ENCODE measurements around the gene TAF12. TPM values are rescaled to one million over a fixed set of nuclear protein-coding genes. Genes with fewer than 3 reads are reported as not detected.

The TAF12 gene
- total RNA-seq, 1 experiment from 2014 or later, result 28.4 TPM

DNA sequence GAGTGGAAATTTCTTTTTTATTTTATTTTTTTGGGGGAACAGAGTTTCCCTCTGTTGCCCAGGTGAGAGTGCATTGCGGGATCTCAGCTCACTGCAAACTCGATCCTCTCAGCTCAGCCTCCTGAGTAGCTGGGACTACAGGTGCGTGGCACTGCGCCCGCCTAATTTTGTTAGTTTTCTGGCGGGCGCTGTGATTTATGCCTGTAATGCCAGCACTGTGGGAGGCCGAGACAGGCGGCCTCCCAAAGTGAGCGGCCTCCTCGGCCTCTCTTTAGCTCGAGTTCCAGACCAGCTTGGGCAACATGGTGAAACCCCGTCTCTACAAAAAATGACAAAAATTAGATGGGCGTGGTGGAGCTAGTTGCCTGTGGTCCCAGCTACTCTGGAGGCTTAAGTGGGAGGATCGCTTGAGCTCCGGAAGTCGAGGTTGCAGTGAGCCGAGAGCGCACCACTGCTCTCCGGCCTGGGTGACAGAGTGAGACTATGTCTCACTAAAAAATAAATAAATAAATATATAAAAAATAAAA, 28.4 kb upstream of the TAF12 start:
- POLR2A ChIA-PET (ENCODE audit: unreplicated experiment), result no interaction called here
- Histone ChIP-seq H3K4me2 (no peak overlapping the region), H3K36me3 (ENCODE audit: low read depth) (no peaks in the 10 kb centered on the region), H3K4me1 (replicated peaks; ENCODE audit: insufficient read depth) (0 out of 2 replicates have a peak, but pooled peaks cover 2% of the 10 kb centered on the region), H3K79me2 (ENCODE audit: low read depth) (peaks cover 15% of the 10 kb centered on the region), H3K9me2 (ENCODE audit: insufficient read depth) (no peaks in the 10 kb centered on the region), H3F3A (ENCODE audit: insufficient read depth, low read depth) (peaks cover 16% of the 10 kb centered on the region), H4K20me1 (ENCODE audit: insufficient read depth) (no peaks in the 10 kb centered on the region), H3K9me3 (ENCODE audit: insufficient read depth, low read depth) (no peaks in the 10 kb centered on the region), H3K27me3 (ENCODE audit: insufficient read depth, low read depth) (no peaks in the 10 kb centered on the region), H3K27ac (no peak overlapping the region), H2AFZ (no peak overlapping the region), H3K4me3 (no peak overlapping the region)
- CTCF ChIA-PET, result no interaction called here
- no peak for DNase-seq
- no TSS peak for BruUV-seq (replicated peaks)
- intact Hi-C loops (cut with micrococcal nuclease; ENCODE audit: unreplicated experiment), result loop anchor here (2.0 kb wide), 1 partner anchor 59 kb away; no protein-coding TSS in a partner anchor
- TF ChIP-seq, protein P1, sequence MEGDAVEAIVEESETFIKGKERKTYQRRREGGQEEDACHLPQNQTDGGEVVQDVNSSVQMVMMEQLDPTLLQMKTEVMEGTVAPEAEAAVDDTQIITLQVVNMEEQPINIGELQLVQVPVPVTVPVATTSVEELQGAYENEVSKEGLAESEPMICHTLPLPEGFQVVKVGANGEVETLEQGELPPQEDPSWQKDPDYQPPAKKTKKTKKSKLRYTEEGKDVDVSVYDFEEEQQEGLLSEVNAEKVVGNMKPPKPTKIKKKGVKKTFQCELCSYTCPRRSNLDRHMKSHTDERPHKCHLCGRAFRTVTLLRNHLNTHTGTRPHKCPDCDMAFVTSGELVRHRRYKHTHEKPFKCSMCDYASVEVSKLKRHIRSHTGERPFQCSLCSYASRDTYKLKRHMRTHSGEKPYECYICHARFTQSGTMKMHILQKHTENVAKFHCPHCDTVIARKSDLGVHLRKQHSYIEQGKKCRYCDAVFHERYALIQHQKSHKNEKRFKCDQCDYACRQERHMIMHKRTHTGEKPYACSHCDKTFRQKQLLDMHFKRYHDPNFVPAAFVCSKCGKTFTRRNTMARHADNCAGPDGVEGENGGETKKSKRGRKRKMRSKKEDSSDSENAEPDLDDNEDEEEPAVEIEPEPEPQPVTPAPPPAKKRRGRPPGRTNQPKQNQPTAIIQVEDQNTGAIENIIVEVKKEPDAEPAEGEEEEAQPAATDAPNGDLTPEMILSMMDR (conservative IDR thresholded peaks at IDR 0.05), result no peak
- TF ChIP-seq EZH2 (IDR thresholded peaks at IDR 0.05; ENCODE audit: low read depth), result no peak

- Histone ChIP-seq H3K27me3 (ENCODE audit: insufficient read depth, low read depth) (no peaks in the 10 kb centered on the region), H3K9me3 (ENCODE audit: insufficient read depth, low read depth) (no peaks in the 10 kb centered on the region), H3K9me2 (ENCODE audit: insufficient read depth) (no peaks in the 10 kb centered on the region), H3K4me3 (peak overlapping the region; percentile 80), H2AFZ (peak overlapping the region; percentile 79), H3K4me2 (peak overlapping the region; percentile 79), H3F3A (ENCODE audit: insufficient read depth, low read depth) (peaks cover 16% of the 10 kb centered on the region), H3K79me2 (ENCODE audit: low read depth) (peaks cover 15% of the 10 kb centered on the region), H4K20me1 (ENCODE audit: insufficient read depth) (no peaks in the 10 kb centered on the region), H3K27ac (peak overlapping the region; percentile 75), H3K36me3 (ENCODE audit: low read depth) (no peaks in the 10 kb centered on the region), H3K4me1 (replicated peaks; ENCODE audit: insufficient read depth) (no peaks in the 10 kb centered on the region)
- POLR2A ChIA-PET (ENCODE audit: unreplicated experiment), result interaction anchor here (0.5 to 0.8 kb wide), 3 partner anchors 26 to 1179 kb away, joined by 3 to 8 read pairs (median 5); partner anchors contain the start of gene TAF12
- BruUV-seq (replicated peaks), result TSS peak; percentile 85
- intact Hi-C loops (cut with micrococcal nuclease; ENCODE audit: unreplicated experiment), result no loop called here
- DNase-seq, result peak in 1 of 2 experiments; percentile 24
- TF ChIP-seq, protein P1 (conservative IDR thresholded peaks at IDR 0.05), result no peak
- no peak for TF ChIP-seq EZH2 (IDR thresholded peaks at IDR 0.05; ENCODE audit: low read depth)
- CTCF ChIA-PET, result interaction anchor here (0.5 to 1.2 kb wide), 2 partner anchors 67 to 331 kb away, joined by 4 to 7 read pairs; partner anchors contain the start of gene YTHDF2
Measured at GRCh38 chr1:28668956-28669723, 26.3 kb upstream of the TAF12 start.

DNA sequence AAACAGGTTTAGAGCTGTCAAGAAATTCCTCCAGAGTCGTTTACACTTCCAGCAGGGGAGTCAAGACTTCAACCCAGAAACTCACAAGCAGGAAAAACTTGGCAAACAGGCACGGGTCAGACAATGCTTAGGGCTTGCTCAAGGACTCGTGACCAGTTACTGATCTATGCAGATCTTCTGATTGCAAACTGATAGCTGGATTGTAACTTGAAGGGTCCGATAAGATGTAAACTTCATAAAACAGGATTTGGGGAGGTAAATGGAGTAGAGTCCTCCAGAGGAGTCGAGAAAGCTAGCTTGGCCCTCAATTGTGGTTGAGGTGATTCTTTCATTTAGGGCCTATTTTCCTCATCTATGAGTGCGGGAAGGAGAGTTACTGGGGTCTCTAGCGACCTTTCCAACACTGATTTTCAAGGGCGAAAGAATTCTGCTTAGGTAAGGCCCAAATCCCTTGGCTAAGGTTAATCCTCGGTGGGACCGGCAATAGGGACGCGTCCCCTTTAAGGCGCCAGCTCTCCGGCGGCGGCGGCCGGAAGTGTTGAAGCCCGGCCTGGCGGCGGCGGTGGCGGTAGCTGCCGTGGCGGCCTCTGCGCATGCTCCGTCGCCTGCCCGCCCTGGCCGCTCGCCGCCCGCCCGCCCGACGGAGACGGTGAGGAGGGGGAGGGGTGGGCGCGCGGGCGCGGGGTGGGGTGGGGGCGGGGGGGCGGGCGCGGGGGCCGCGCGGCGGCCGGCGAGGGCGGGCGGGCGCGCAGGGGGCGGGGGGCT, 25.5 kb upstream of the TAF12 start, which contains the start of gene GMEB1:
Gene GMEB1 (plus strand): TSS at position 594 of the 765 bp plus-strand sequence. CDS start 14,829 bp downstream, outside the sequence.
- POLR2A ChIA-PET (ENCODE audit: unreplicated experiment), result interaction anchor here (0.6 to 0.9 kb wide), 5 partner anchors 20 to 457 kb away, joined by 3 to 26 read pairs (median 5); partner anchors contain the start of genes RNU11 and TAF12
- intact Hi-C loops (cut with micrococcal nuclease; ENCODE audit: unreplicated experiment), result no loop called here
- TSS peak; percentile 35 for BruUV-seq (replicated peaks)

More for the DNA sequence above, 25.5 kb upstream of the TAF12 start, which contains the start of gene GMEB1:
- CTCF ChIA-PET, result interaction anchor here (0.5 to 1.2 kb wide), 2 partner anchors 68 to 330 kb away, joined by 4 to 7 read pairs; partner anchors contain the start of gene YTHDF2
- DNase-seq, result peak; percentile 69 to 85
- Histone ChIP-seq H4K20me1 (ENCODE audit: insufficient read depth) (no peaks in the 10 kb centered on the region), H2AFZ (peak within 1 kb of the TSS; percentile 99), H3K9me2 (ENCODE audit: insufficient read depth) (no peaks in the 10 kb centered on the region), H3K4me3 (peak within 1 kb of the TSS; percentile 80), H3K9me3 (ENCODE audit: insufficient read depth, low read depth) (no peaks in the 10 kb centered on the region), H3F3A (ENCODE audit: insufficient read depth, low read depth) (peaks cover 16% of the 10 kb centered on the region), H3K4me2 (peak within 1 kb of the TSS; percentile 83), H3K79me2 (ENCODE audit: low read depth) (peaks cover 15% of the 10 kb centered on the region), H3K4me1 (replicated peaks; ENCODE audit: insufficient read depth) (no peaks in the 10 kb centered on the region), H3K36me3 (ENCODE audit: low read depth) (no peaks in the 10 kb centered on the region), H3K27me3 (ENCODE audit: insufficient read depth, low read depth) (no peaks in the 10 kb centered on the region), H3K27ac (peak within 1 kb of the TSS; percentile 75)
- TF ChIP-seq, protein P1 (conservative IDR thresholded peaks at IDR 0.05), result no peak
- TF ChIP-seq EZH2 (IDR thresholded peaks at IDR 0.05; ENCODE audit: low read depth), result no peak

Measured in PC-9 (cell line).